ENCODE data around the gene NEURL1B. TPM values are rescaled to one million over a fixed set of nuclear protein-coding genes. Genes with fewer than 3 reads are reported as not detected.

Gene NEURL1B
- total RNA-seq, 1 donor from 2014 or later, result 9.8 TPM

DNA sequence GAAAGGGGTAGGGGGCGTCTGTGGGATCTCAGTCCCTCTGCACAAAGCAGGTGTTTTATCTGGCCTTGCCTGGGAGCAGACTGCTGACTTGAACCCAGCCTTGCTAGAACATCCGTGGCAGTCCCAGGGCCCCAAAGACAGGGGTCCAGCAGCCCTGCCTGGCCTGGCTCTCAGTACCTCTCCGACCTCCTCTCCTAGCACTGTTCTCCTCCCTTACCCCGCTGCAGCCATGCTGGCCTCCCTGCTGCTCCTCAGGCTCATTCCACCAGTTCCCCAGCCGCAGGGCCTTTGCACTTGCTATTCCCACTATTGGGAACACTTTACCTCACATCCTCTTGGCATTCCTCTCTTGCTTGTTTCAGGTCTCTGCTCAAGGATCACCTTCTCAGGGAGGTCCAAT is 84.7 kb downstream of the NEURL1B start:
- H3K27me3 ChIP-seq (ENCODE audit: insufficient read depth, low read length), result no peaks in the 10 kb centered on the region
- H3K9me3 ChIP-seq (ENCODE audit: insufficient read depth, low read depth, low read length), result no peaks in the 10 kb centered on the region
- no peak for FAIRE-seq
- H3K9ac ChIP-seq (ENCODE audit: low read length), result no peak overlapping the region
- H3K4me3 Mint-ChIP-seq (ENCODE audit: unreplicated experiment), result no peak overlapping the region
- H3K27ac ChIP-seq (ENCODE audit: low read depth, low read length), result no peak overlapping the region
- no peaks in the 10 kb centered on the region for H3K4me1 ChIP-seq (ENCODE audit: insufficient read depth, low read length)
- no peaks in the 10 kb centered on the region for H4K20me1 ChIP-seq (ENCODE audit: insufficient read depth, low read length)
- no peak overlapping the region for H3K4me3 ChIP-seq (ENCODE audit: insufficient read depth, low read depth, low read length)
- no peak overlapping the region for H3K27ac Mint-ChIP-seq (ENCODE audit: unreplicated experiment)
- H2AFZ ChIP-seq (ENCODE audit: low read depth, low read length), result no peak overlapping the region
- no peak for DNase-seq (ENCODE audit: low read depth)
- no peaks in the 10 kb centered on the region for H3K36me3 Mint-ChIP-seq (ENCODE audit: low read depth, unreplicated experiment)
- peaks cover 55% of the 10 kb centered on the region for H3K27me3 Mint-ChIP-seq (ENCODE audit: low read depth, unreplicated experiment)
- no peaks in the 10 kb centered on the region for H3K79me2 ChIP-seq (ENCODE audit: insufficient read depth, low read length)
- no peaks in the 10 kb centered on the region for H3K36me3 ChIP-seq (ENCODE audit: insufficient read depth, low read length)
- TF ChIP-seq, protein P1, sequence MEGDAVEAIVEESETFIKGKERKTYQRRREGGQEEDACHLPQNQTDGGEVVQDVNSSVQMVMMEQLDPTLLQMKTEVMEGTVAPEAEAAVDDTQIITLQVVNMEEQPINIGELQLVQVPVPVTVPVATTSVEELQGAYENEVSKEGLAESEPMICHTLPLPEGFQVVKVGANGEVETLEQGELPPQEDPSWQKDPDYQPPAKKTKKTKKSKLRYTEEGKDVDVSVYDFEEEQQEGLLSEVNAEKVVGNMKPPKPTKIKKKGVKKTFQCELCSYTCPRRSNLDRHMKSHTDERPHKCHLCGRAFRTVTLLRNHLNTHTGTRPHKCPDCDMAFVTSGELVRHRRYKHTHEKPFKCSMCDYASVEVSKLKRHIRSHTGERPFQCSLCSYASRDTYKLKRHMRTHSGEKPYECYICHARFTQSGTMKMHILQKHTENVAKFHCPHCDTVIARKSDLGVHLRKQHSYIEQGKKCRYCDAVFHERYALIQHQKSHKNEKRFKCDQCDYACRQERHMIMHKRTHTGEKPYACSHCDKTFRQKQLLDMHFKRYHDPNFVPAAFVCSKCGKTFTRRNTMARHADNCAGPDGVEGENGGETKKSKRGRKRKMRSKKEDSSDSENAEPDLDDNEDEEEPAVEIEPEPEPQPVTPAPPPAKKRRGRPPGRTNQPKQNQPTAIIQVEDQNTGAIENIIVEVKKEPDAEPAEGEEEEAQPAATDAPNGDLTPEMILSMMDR (IDR thresholded peaks at IDR 0.05; ENCODE audit: insufficient read depth, low read depth, low read length), result no peak
- TF ChIP-seq EZH2 (IDR thresholded peaks at IDR 0.05; ENCODE audit: insufficient read depth, low read length), result no peak
- peaks cover 2% of the 10 kb centered on the region for H3K9me3 Mint-ChIP-seq (ENCODE audit: unreplicated experiment)
- H3K4me2 ChIP-seq (ENCODE audit: low read length), result no peak overlapping the region
- H3K4me1 Mint-ChIP-seq (ENCODE audit: low read depth, unreplicated experiment), result peaks cover 5% of the 10 kb centered on the region

DNA sequence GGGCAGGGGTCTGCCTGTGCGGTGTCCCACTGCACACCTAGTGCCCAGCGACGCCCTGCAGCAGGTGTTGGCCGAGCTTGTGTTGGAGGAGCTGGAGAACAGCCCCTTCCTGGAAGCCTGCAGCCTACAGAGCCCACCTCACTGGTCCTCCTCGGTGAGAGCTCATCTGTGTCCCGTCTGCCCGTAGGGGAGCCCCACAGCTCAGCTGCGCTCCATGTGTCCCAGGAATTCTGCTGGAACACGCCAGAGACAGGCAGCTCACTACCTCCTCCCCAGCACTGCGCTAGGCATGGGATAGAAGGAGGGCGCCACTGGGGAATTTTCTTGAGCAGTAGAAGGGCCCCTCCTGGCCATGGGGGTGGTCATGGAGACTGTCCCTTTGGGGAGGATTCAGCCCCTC is 85.9 kb downstream of the NEURL1B start:
- H3K4me3 ChIP-seq (ENCODE audit: insufficient read depth, low read depth, low read length), result no peak overlapping the region
- TF ChIP-seq, protein P1 (IDR thresholded peaks at IDR 0.05; ENCODE audit: insufficient read depth, low read depth, low read length), result no peak
- no peak for TF ChIP-seq EZH2 (IDR thresholded peaks at IDR 0.05; ENCODE audit: insufficient read depth, low read length)
- Mint-ChIP-seq H3K4me1 (ENCODE audit: low read depth, unreplicated experiment) (peaks cover 5% of the 10 kb centered on the region), H3K4me3 (ENCODE audit: unreplicated experiment) (no peak overlapping the region), H3K36me3 (ENCODE audit: low read depth, unreplicated experiment) (no peaks in the 10 kb centered on the region), H3K27me3 (ENCODE audit: low read depth, unreplicated experiment) (peaks cover 50% of the 10 kb centered on the region), H3K27ac (ENCODE audit: unreplicated experiment) (peak overlapping the region; percentile 12), H3K9me3 (ENCODE audit: unreplicated experiment) (peaks cover 2% of the 10 kb centered on the region)
- H3K36me3 ChIP-seq (ENCODE audit: insufficient read depth, low read length), result no peaks in the 10 kb centered on the region
- H3K4me1 ChIP-seq (ENCODE audit: insufficient read depth, low read length), result no peaks in the 10 kb centered on the region
- H3K27me3 ChIP-seq (ENCODE audit: insufficient read depth, low read length), result no peaks in the 10 kb centered on the region
- no peak overlapping the region for H2AFZ ChIP-seq (ENCODE audit: low read depth, low read length)
- no peak for FAIRE-seq
- no peak overlapping the region for H3K4me2 ChIP-seq (ENCODE audit: low read length)
- no peaks in the 10 kb centered on the region for H3K79me2 ChIP-seq (ENCODE audit: insufficient read depth, low read length)
- no peaks in the 10 kb centered on the region for H4K20me1 ChIP-seq (ENCODE audit: insufficient read depth, low read length)
- no peak for DNase-seq (ENCODE audit: low read depth)
- H3K9ac ChIP-seq (ENCODE audit: low read length), result no peak overlapping the region
- no peak overlapping the region for H3K27ac ChIP-seq (ENCODE audit: low read depth, low read length)
- no peaks in the 10 kb centered on the region for H3K9me3 ChIP-seq (ENCODE audit: insufficient read depth, low read depth, low read length)

DNA sequence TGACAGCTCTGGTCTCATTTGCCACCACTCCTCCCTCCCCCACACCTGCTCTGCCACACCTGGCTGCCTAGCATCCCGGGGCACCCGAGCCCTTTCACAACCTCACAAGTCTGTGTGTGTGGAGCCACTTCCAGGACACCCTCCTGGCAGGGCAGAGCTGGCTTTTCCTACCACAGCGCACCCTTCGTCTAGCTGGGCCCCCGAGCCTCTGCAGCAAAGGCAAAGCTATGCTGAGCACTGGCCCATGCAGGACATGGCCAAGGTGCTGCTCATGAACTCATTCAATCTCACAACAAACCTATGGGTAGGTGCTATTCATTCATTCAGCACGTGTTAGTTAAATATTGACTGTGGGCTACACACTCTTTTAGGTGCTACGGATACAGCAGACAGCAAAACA is 86.5 kb downstream of the NEURL1B start:
- peaks cover 44% of the 10 kb centered on the region for H3K27me3 Mint-ChIP-seq (ENCODE audit: low read depth, unreplicated experiment)
- H3K27me3 ChIP-seq (ENCODE audit: insufficient read depth, low read length), result no peaks in the 10 kb centered on the region

More for the DNA sequence above, 86.5 kb downstream of the NEURL1B start:
- TF ChIP-seq EZH2 (IDR thresholded peaks at IDR 0.05; ENCODE audit: insufficient read depth, low read length), result no peak
- TF ChIP-seq, protein P1 (IDR thresholded peaks at IDR 0.05; ENCODE audit: insufficient read depth, low read depth, low read length), result no peak
- H3K4me3 Mint-ChIP-seq (ENCODE audit: unreplicated experiment), result no peak overlapping the region
- no peaks in the 10 kb centered on the region for H3K36me3 Mint-ChIP-seq (ENCODE audit: low read depth, unreplicated experiment)
- H3K36me3 ChIP-seq (ENCODE audit: insufficient read depth, low read length), result no peaks in the 10 kb centered on the region
- no peak overlapping the region for H3K4me2 ChIP-seq (ENCODE audit: low read length)
- no peak overlapping the region for H3K4me3 ChIP-seq (ENCODE audit: insufficient read depth, low read depth, low read length)
- peaks cover 3% of the 10 kb centered on the region for H3K4me1 Mint-ChIP-seq (ENCODE audit: low read depth, unreplicated experiment)
- no peak overlapping the region for H3K27ac Mint-ChIP-seq (ENCODE audit: unreplicated experiment)
- no peak overlapping the region for H3K27ac ChIP-seq (ENCODE audit: low read depth, low read length)
- FAIRE-seq (no peak), DNase-seq (ENCODE audit: low read depth) (no peak)
- H3K4me1 ChIP-seq (ENCODE audit: insufficient read depth, low read length), result no peaks in the 10 kb centered on the region
- no peaks in the 10 kb centered on the region for H3K79me2 ChIP-seq (ENCODE audit: insufficient read depth, low read length)
- H3K9me3 ChIP-seq (ENCODE audit: insufficient read depth, low read depth, low read length), result no peaks in the 10 kb centered on the region
- H3K9me3 Mint-ChIP-seq (ENCODE audit: unreplicated experiment), result peaks cover 2% of the 10 kb centered on the region
- H4K20me1 ChIP-seq (ENCODE audit: insufficient read depth, low read length), result no peaks in the 10 kb centered on the region
- no peak overlapping the region for H2AFZ ChIP-seq (ENCODE audit: low read depth, low read length)
- no peak overlapping the region for H3K9ac ChIP-seq (ENCODE audit: low read length)
